Left renal pelvis (tissue), 4 donors: ENCODE measurements around the gene CSRP1. TPM values are rescaled to one million over a fixed set of nuclear protein-coding genes. Genes with fewer than 3 reads are reported as not detected.

Experiments used
- polyA plus RNA-seq, 4 donors: library from polyadenylated mRNA; unstranded; fragments of 120-200 nt; gene quantifications; one replicate each; pipeline ENCODE4 v1.2.1, GENCODE V29; 2013; ENCODE audit not compliant: insufficient read length in 4 of 4

CSRP1 gene
- polyA plus RNA-seq, 4 donors: 137 to 415 (median 143) TPM

Other genes starting within 250 kb of the CSRP1 start
- gene PKP1, start 223.6 kb downstream of the CSRP1 start, polyA plus RNA-seq: under 1 TPM; 0.09 to 0.40 (median 0.13) TPM
- gene TNNT2, start 129.4 kb downstream of the CSRP1 start, polyA plus RNA-seq: 10 to 100 TPM; 18.9 to 66.5 (median 56.1) TPM
- 10 to 100 TPM in 3 of 4 donors, under 1 TPM in 1; 0.60 to 38.6 (median 29.7) TPM for gene LAD1, start 107.8 kb downstream of the CSRP1 start, polyA plus RNA-seq
- gene TNNI1, start 85.4 kb downstream of the CSRP1 start, polyA plus RNA-seq: 10 to 100 TPM in 3 of 4 donors, 1 to 10 TPM in 1; 4.2 to 64.8 (median 54.2) TPM
- 10 to 100 TPM in 3 of 4 donors, 1 to 10 TPM in 1; 9.2 to 36.1 (median 13.6) TPM for gene PHLDA3, start 37.9 kb downstream of the CSRP1 start, polyA plus RNA-seq
- gene NAV1, start 32.0 kb upstream of the CSRP1 start, polyA plus RNA-seq: 10 to 100 TPM; 17.4 to 22.2 (median 19.9) TPM